MM.1S (cell line): ENCODE results near the gene ARL15.

ENCODE experiments used
- DNase-seq: peaks from one replicate; pipeline ENCODE4 v3.0.0-alpha.2; 2015
- H2AFZ ChIP-seq: fragments of 300-600 bp; sonication (generic); 2 replicates; pipeline ENCODE4 v1.6.0; 2016; ENCODE audit warnings: antibody characterized with exemption, low read length
- H3F3A ChIP-seq: fragments of 300-600 bp; sonication (generic); 2 replicates; pipeline ENCODE4 v1.6.1; 2016; ENCODE audit warnings: mild to moderate bottlenecking, antibody characterized with exemption, low read length, moderate library complexity, mixed read lengths; ENCODE audit not compliant: insufficient read depth
- H3K27ac ChIP-seq: fragments of 300-600 bp; sonication (generic); 2 replicates; pipeline ENCODE4 v1.5.1; 2016; ENCODE audit warnings: mild to moderate bottlenecking, low read length
- H3K27me3 ChIP-seq: fragments of 300-600 bp; sonication (generic); replicated peaks from 2 replicates; pipeline ENCODE4 v1.6.0; 2016; ENCODE audit warnings: low read length; ENCODE audit not compliant: insufficient read depth
- H3K36me3 ChIP-seq: fragments of 300-600 bp; sonication (generic); replicated peaks from 2 replicates; pipeline ENCODE4 v1.6.1; 2016; ENCODE audit warnings: mild to moderate bottlenecking, low read length, mixed read lengths; ENCODE audit not compliant: insufficient read depth
- H3K4me1 ChIP-seq: fragments of 300-600 bp; sonication (generic); 2 replicates; pipeline ENCODE4 v1.6.1; 2016; ENCODE audit warnings: low read length, mixed read lengths
- H3K4me2 ChIP-seq: fragments of 300-600 bp; sonication (generic); 2 replicates; pipeline ENCODE4 v1.6.0; 2016; ENCODE audit warnings: low read depth, low read length
- H3K4me3 ChIP-seq: fragments of 300-600 bp; sonication (generic); 2 replicates; pipeline ENCODE4 v1.5.1; 2016; ENCODE audit warnings: low read length, mixed read lengths
- H3K79me2 ChIP-seq: fragments of 300-600 bp; sonication (generic); 2 replicates; pipeline ENCODE4 v1.6.1; 2016; ENCODE audit warnings: mixed run types, low read length, mixed read lengths
- H3K9ac ChIP-seq: fragments of 300-600 bp; sonication (generic); 2 replicates; pipeline ENCODE4 v1.6.1; 2016; ENCODE audit warnings: low read length, mixed read lengths
- H3K9me2 ChIP-seq: fragments of 300-600 bp; sonication (generic); replicated peaks from 2 replicates; pipeline ENCODE4 v1.6.1; 2016; ENCODE audit warnings: mild to moderate bottlenecking, low read length, mixed read lengths; ENCODE audit not compliant: insufficient read depth
- H3K9me3 ChIP-seq: fragments of 300-600 bp; sonication (generic); replicated peaks from 2 replicates; pipeline ENCODE4 v1.6.1; 2016; ENCODE audit warnings: mild to moderate bottlenecking, low read length, mixed read lengths; ENCODE audit not compliant: insufficient read depth
- H4K20me1 ChIP-seq: fragments of 300-600 bp; sonication (generic); 2 replicates; pipeline ENCODE4 v1.6.1; 2016; ENCODE audit warnings: mild to moderate bottlenecking, low read length, moderate library complexity, mixed read lengths; ENCODE audit not compliant: insufficient read depth
- EZH2 ChIP-seq: fragments of 300-600 bp; sonication (generic); optimal IDR thresholded peaks from 2 replicates; pipeline ENCODE3; 2017; ENCODE audit warnings: low read depth, mild to moderate bottlenecking, antibody characterized with exemption, low read length, mixed read lengths
- EZH2phosphoT487 ChIP-seq: fragments of 300-600 bp; sonication (generic); IDR thresholded peaks from 2 replicates; pipeline ENCODE4 v1.6.1; 2018; ENCODE audit warnings: antibody characterized with exemption, low read length
- TF ChIP-seq, protein P1 (sequence below): fragments of 300-600 bp; sonication (generic); IDR thresholded peaks from 2 replicates; pipeline ENCODE4 v1.5.1; 2016; ENCODE audit warnings: antibody characterized with exemption, low read length, mixed read lengths

ARL15 gene

GRCh38 chr5:54001976-54002775 lies 308.2 kb downstream of the ARL15 start:
- no peaks in the 10 kb centered on the region for H3F3A ChIP-seq
- H2AFZ ChIP-seq: no peak overlapping the region
- H4K20me1 ChIP-seq: no peaks in the 10 kb centered on the region
- no peaks in the 10 kb centered on the region for H3K4me1 ChIP-seq
- H3K27me3 ChIP-seq: no peaks in the 10 kb centered on the region
- no peak overlapping the region for H3K27ac ChIP-seq
- no peak for DNase-seq
- H3K4me3 ChIP-seq: no peak overlapping the region
- H3K9me2 ChIP-seq: no peaks in the 10 kb centered on the region
- H3K4me2 ChIP-seq: no peak overlapping the region
- H3K9ac ChIP-seq: no peak overlapping the region
- no peaks in the 10 kb centered on the region for H3K9me3 ChIP-seq
- H3K36me3 ChIP-seq: no peaks in the 10 kb centered on the region
- TF ChIP-seq EZH2 (no peak), EZH2phosphoT487 (no peak)
- TF ChIP-seq, protein P1, sequence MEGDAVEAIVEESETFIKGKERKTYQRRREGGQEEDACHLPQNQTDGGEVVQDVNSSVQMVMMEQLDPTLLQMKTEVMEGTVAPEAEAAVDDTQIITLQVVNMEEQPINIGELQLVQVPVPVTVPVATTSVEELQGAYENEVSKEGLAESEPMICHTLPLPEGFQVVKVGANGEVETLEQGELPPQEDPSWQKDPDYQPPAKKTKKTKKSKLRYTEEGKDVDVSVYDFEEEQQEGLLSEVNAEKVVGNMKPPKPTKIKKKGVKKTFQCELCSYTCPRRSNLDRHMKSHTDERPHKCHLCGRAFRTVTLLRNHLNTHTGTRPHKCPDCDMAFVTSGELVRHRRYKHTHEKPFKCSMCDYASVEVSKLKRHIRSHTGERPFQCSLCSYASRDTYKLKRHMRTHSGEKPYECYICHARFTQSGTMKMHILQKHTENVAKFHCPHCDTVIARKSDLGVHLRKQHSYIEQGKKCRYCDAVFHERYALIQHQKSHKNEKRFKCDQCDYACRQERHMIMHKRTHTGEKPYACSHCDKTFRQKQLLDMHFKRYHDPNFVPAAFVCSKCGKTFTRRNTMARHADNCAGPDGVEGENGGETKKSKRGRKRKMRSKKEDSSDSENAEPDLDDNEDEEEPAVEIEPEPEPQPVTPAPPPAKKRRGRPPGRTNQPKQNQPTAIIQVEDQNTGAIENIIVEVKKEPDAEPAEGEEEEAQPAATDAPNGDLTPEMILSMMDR: no peak
- H3K79me2 ChIP-seq: no peaks in the 10 kb centered on the region

DNA sequence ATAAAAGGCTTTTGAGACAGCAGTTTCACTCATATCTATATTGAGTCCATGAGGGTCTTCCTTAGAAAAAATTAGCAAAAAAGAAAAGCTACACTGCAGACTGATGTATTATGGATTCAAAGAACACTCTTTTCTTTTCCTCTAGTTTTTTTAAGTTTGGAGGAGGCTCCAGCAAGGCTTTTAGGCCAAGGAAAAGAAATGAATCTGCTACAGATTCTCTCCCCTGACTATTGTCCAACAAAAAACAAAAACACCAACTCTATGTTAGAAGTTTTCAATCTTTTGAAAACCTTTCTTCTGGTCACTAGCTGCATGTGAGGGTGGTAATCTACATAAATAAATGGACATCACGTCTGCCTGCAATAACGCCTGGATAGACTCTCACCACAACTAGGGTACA lies 310.4 kb downstream of the ARL15 start:
- no peaks in the 10 kb centered on the region for H3K9me3 ChIP-seq

GRCh38 chr5:53997736-53998627 lies 312.4 kb downstream of the ARL15 start:
- H3K4me2 ChIP-seq: no peak overlapping the region

More for the DNA sequence above, 310.4 kb downstream of the ARL15 start:
- Histone ChIP-seq H3K4me2 (no peak overlapping the region), H3F3A (no peaks in the 10 kb centered on the region), H3K27me3 (no peaks in the 10 kb centered on the region), H3K9me2 (no peaks in the 10 kb centered on the region), H3K4me3 (no peak overlapping the region), H2AFZ (no peak overlapping the region), H3K79me2 (no peaks in the 10 kb centered on the region), H3K4me1 (no peaks in the 10 kb centered on the region), H3K36me3 (no peaks in the 10 kb centered on the region), H4K20me1 (no peaks in the 10 kb centered on the region), H3K27ac (no peak overlapping the region), H3K9ac (no peak overlapping the region)
- no peak for DNase-seq
- TF ChIP-seq EZH2 (no peak), EZH2phosphoT487 (no peak)
- TF ChIP-seq, protein P1: no peak

More at GRCh38 chr5:53997736-53998627, 312.4 kb downstream of the ARL15 start:
- H3F3A ChIP-seq: no peaks in the 10 kb centered on the region
- no peaks in the 10 kb centered on the region for H3K9me3 ChIP-seq
- no peaks in the 10 kb centered on the region for H3K27me3 ChIP-seq
- no peaks in the 10 kb centered on the region for H4K20me1 ChIP-seq
- no peak overlapping the region for H3K4me3 ChIP-seq
- TF ChIP-seq EZH2: no peak
- TF ChIP-seq, protein P1: no peak
- TF ChIP-seq EZH2phosphoT487: no peak
- no peaks in the 10 kb centered on the region for H3K9me2 ChIP-seq
- no peaks in the 10 kb centered on the region for H3K79me2 ChIP-seq
- DNase-seq: no peak
- no peaks in the 10 kb centered on the region for H3K4me1 ChIP-seq
- H3K27ac ChIP-seq: no peak overlapping the region
- H3K36me3 ChIP-seq: no peaks in the 10 kb centered on the region
- H2AFZ ChIP-seq: no peak overlapping the region
- no peak overlapping the region for H3K9ac ChIP-seq
